Ammon's horn (tissue), 1 donor: ENCODE data around the gene ACBD7.
A peak's percentile ranks its signal among the peaks of the same experiment; 100 is the strongest.

Source experiments
- DNase-seq: peaks from one replicate; pipeline ENCODE4 v3.0.0-alpha.2; 2016; ENCODE audit warnings: low spot score

The ACBD7 gene

GRCh38 chr10:15088428-15089261 is at the start of gene ACBD7:
TSS of gene ACBD7 (minus strand) at chr10:15088776. CDS start at chr10:15088728, 48 bp downstream.
- peak; percentile 89 for DNase-seq

GRCh38 chr10:15137636-15138035 is 49.1 kb upstream of the ACBD7 start:
- DNase-seq: no peak

- DNase-seq: no peak
Observed at GRCh38 chr10:15137036-15137359, 48.4 kb upstream of the ACBD7 start.

DNA sequence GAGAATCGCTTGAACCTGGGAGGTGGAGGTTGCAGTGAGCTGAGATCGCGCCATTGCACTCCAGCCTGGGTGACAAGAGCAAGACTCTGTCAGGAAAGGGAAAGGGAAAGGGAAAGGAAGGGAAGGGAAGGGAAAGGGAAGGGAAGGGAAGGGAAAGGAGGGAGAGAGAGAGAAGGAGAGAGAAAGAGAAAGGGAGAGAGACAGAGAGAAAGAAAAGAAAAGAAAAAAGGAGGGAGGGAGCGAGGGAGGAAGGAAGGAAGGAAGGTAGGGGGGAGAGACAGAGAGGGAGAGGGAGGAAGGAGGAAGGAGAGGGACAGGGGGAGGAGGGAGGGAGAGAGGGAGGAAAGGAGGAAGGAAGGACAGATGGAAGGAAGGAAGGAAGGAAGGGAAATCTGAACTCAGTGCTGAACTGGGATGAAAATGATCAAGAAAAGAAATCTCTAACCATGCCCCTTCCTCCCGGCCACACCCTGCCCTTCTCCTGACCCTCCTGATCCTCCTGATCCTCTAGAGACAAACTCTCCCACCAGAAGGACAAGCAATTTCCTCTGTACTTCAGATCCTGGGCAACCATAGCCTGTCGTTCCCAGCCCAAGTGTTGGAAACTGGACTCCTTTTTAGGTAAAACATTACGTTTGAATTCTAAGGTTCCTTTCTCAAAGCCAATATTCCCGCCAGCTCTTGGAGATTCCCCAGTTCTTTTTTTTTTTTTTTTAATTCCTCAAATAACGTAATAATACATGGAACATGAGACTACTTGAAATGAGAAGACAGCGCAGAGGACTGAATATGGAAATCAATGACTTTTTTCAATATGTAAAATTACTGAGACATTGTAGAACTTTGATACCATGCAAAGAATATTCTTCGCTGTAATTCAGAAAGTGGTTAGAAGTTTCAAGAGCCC is 47.8 kb upstream of the ACBD7 start:
- DNase-seq: no peak

GRCh38 chr10:15131330-15131729 is 42.8 kb upstream of the ACBD7 start:
- no peak for DNase-seq

GRCh38 chr10:15124908-15125307 is 36.3 kb upstream of the ACBD7 start:
- no peak for DNase-seq

DNA sequence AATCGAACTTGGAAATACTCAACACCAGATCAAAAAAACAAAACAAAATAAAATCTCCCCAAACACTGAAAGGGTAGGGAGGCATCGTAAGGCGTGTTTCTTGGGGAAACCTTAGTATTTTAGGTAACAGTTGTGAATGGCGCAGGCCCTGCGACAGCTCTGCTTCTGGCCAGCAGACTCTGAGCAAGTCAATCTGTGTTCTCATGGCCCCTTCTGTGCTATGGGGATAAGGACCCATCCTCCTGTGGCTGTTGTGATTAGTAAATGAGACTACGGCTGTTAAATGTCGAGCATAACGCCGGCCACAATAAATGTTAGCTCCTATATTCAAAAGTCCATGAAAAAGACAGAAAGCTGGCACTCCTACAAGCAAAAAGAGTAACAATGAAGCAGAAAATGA is 35.6 kb upstream of the ACBD7 start:
- no peak for DNase-seq

GRCh38 chr10:15123749-15124184 is 35.2 kb upstream of the ACBD7 start:
- DNase-seq: no peak

- no peak for DNase-seq
Observed at GRCh38 chr10:15122477-15123030, 34.0 kb upstream of the ACBD7 start.

- DNase-seq: no peak
Observed at GRCh38 chr10:15121707-15122106, 33.1 kb upstream of the ACBD7 start.

DNA sequence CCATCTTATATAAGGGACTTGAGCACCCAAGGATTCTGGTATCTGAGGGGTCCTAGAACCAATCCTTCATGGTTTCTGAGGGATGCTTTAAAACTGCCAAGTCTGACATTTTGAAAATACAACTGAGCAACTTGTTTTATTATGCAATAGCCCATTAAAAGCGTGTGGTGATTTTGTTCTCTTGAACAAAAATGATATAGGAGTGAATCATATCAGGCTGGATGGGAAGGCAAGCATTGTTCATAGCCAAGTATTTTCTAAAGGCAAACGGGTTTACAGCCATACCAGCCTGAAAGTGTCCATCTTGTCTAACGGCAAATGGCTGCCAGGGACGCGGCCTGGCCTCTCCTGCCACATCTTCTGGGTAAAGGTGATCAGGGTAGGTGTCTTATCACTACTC is 31.9 kb upstream of the ACBD7 start:
- DNase-seq: no peak

DNA sequence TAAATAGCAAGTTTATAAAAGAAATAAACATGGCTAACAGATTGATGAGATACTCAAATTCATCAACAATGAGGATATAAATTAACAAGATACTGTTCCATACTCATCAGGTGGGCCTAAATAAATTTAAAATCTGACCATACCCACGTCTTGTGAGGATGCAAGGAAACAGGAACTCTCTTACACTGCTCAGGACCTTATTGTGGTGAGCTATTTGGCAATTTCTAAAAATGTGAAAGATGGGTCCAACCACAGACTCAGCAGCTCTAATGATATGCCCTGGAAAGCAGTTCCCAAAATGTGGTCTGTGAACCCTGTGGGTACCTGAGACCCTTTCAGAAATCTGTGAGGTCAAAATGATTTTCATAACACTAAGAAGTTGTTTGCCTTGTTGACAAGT is 30.0 kb upstream of the ACBD7 start:
- DNase-seq: no peak

- no peak for DNase-seq
Observed at GRCh38 chr10:15116225-15116624, 27.6 kb upstream of the ACBD7 start.

DNA sequence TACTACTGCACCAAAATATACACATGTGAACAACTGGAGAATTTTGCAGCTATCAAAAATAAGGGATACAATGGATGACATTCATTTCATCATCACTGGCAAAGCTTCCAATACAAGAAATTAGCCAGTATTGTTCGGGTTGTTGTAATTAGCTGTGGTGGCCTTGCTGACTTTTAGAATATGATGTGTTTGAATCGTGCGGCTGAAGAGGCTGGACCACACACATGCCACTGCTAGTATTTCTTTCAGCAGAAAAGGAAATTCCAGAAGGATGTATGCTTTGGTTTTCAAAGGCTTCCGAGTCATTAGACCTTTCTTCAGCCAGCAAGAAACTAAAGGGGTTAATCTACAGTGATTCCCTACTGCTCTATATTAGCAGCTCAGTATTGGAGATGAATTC is 25.2 kb upstream of the ACBD7 start:
- DNase-seq: no peak

DNA sequence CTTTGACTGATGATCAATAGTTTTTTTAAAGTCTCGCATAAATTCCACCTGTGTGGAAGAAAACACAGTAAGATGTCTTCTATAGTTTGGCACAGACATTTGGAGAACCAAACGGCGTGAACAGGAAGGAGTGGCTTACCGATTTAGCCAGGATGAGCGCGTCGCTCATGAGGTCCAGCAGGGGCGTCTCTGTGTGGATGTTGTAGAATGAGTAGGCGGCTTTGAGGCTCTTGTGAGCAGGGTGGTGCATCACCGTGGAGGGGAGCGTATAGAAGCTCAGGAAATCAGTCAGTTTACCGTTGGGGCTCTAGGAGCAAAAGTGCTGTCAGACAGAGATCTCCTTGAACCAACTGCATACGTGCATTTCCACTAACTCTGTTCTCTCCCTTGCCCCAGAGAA is 24.1 kb upstream of the ACBD7 start:
- no peak for DNase-seq

GRCh38 chr10:15106352-15107013 is 17.9 kb upstream of the ACBD7 start:
- peak; percentile 76 for DNase-seq

- DNase-seq: no peak
Observed at GRCh38 chr10:15103513-15103912, 14.9 kb upstream of the ACBD7 start.

- no peak for DNase-seq
Observed at GRCh38 chr10:15099886-15100285, 11.3 kb upstream of the ACBD7 start.

GRCh38 chr10:15097011-15097812 is 8.6 kb upstream of the ACBD7 start, which contains the start of gene RPP38:
TSS of gene RPP38 (plus strand) at chr10:15097355. CDS start at chr10:15103315, 5,960 bp downstream.
- peak; percentile 97 for DNase-seq

DNA sequence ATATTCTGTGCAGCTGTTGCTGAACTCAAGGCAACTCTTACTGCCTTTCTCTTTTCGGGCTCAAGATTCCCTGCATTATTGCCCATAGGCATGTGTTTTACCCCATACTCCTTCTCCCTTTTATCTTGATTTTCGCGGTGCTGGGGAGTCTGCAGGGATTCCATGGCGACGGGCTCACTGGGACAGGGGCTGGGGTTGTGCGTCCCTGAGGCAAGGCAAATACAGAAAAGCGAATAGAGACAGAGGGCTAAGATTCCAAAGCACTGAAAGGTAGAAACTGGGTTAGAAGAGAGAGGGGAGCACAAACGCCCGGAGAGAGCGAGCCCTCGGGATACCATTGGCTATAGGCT is 8.1 kb upstream of the ACBD7 start:
- DNase-seq: no peak

- no peak for DNase-seq
Observed at GRCh38 chr10:15092855-15093408, 4.4 kb upstream of the ACBD7 start.
